ENCODE data around the gene EIF3F. TPM values are rescaled to one million over a fixed set of nuclear protein-coding genes. Genes with fewer than 3 reads are reported as not detected.

The EIF3F gene
- total RNA-seq, 1 donor from 2014 or later = 324 TPM

GRCh38 chr11:7968686-7969085, 18.5 kb upstream of the EIF3F start:
- Mint-ChIP-seq H3K27me3 (peaks cover 10% of the 10 kb centered on the region), H3K36me3 (no peaks in the 10 kb centered on the region), H3K4me1 (ENCODE audit: unreplicated experiment) (no peaks in the 10 kb centered on the region), H3K9me3 (no peaks in the 10 kb centered on the region), H3K27ac (peak overlapping the region; percentile 7), H3K4me3 (no peak overlapping the region)
- TF ChIP-seq CTCF (conservative IDR thresholded peaks at IDR 0.05) = no peak
- DNase-seq (ENCODE audit: extremely low spot score, unreplicated experiment) = no peak

GRCh38 chr11:7969756-7970646, 17.1 kb upstream of the EIF3F start:
- DNase-seq (ENCODE audit: extremely low spot score, unreplicated experiment) = no peak
- H3K27ac Mint-ChIP-seq = no peak overlapping the region
- no peaks in the 10 kb centered on the region for H3K36me3 Mint-ChIP-seq
- no peak for TF ChIP-seq CTCF (conservative IDR thresholded peaks at IDR 0.05)
- H3K9me3 Mint-ChIP-seq = no peaks in the 10 kb centered on the region
- peaks cover 10% of the 10 kb centered on the region for H3K27me3 Mint-ChIP-seq
- no peaks in the 10 kb centered on the region for H3K4me1 Mint-ChIP-seq (ENCODE audit: unreplicated experiment)
- H3K4me3 Mint-ChIP-seq = no peak overlapping the region

- H3K36me3 Mint-ChIP-seq = no peaks in the 10 kb centered on the region
- DNase-seq (ENCODE audit: extremely low spot score, unreplicated experiment) = no peak
- no peak overlapping the region for H3K27ac Mint-ChIP-seq
- no peak for TF ChIP-seq CTCF (conservative IDR thresholded peaks at IDR 0.05)
- no peaks in the 10 kb centered on the region for H3K9me3 Mint-ChIP-seq
- H3K4me3 Mint-ChIP-seq = no peak overlapping the region
- peaks cover 8% of the 10 kb centered on the region for H3K27me3 Mint-ChIP-seq
- no peaks in the 10 kb centered on the region for H3K4me1 Mint-ChIP-seq (ENCODE audit: unreplicated experiment)
Observed at GRCh38 chr11:7971846-7972245, 15.3 kb upstream of the EIF3F start.

- Mint-ChIP-seq H3K27me3 (no peaks in the 10 kb centered on the region), H3K36me3 (no peaks in the 10 kb centered on the region), H3K9me3 (no peaks in the 10 kb centered on the region), H3K4me3 (no peak overlapping the region), H3K27ac (peak overlapping the region; percentile 22), H3K4me1 (ENCODE audit: unreplicated experiment) (no peaks in the 10 kb centered on the region)
- no peak for TF ChIP-seq CTCF (conservative IDR thresholded peaks at IDR 0.05)
- no peak for DNase-seq (ENCODE audit: extremely low spot score, unreplicated experiment)
Observed at GRCh38 chr11:7973011-7973410, 14.1 kb upstream of the EIF3F start.

GRCh38 chr11:7974668-7975067, 12.5 kb upstream of the EIF3F start:
- Mint-ChIP-seq H3K36me3 (no peaks in the 10 kb centered on the region), H3K4me1 (ENCODE audit: unreplicated experiment) (no peaks in the 10 kb centered on the region), H3K27me3 (no peaks in the 10 kb centered on the region), H3K9me3 (no peaks in the 10 kb centered on the region), H3K27ac (no peak overlapping the region), H3K4me3 (no peak overlapping the region)
- no peak for TF ChIP-seq CTCF (conservative IDR thresholded peaks at IDR 0.05)
- no peak for DNase-seq (ENCODE audit: extremely low spot score, unreplicated experiment)
